A673 (cell line): ENCODE data around the gene TTYH1. TPM values are rescaled to one million over a fixed set of nuclear protein-coding genes. Genes with fewer than 3 reads are reported as not detected.

ENCODE experiments used
- BruUV-seq: library from RNA; stranded (reverse); fragments of 400-500 nt; replicated peaks from 2 replicates; lab custom pipeline; 2021; lab: Mats Ljungman, UMichigan
- CTCF ChIA-PET: fragments of 300-600 bp; sonication (Branson Sonifier 250); formaldehyde crosslinking; loops from one replicate; lab custom pipeline; 2022; ENCODE audit warnings: antibody characterized with exemption; lab: Charles Lee
- POLR2A ChIA-PET: fragments of 300-600 bp; sonication (Branson Sonifier 250); formaldehyde crosslinking; loops from one replicate; lab custom pipeline; 2022; ENCODE audit warnings: antibody characterized with exemption; ENCODE audit not compliant: low non-redundant PET; lab: Charles Lee
- DNase-seq: peaks from one replicate; pipeline ENCODE4 v3.0.0-alpha.2; 2015; ENCODE audit warnings: low spot score
- H3K27ac ChIP-seq: fragments of 200-600 bp; sonication (generic); 2 replicates; pipeline ENCODE4 v1.5.1; 2016; ENCODE audit warnings: mixed run types, low read depth, mild to moderate bottlenecking, mixed read lengths, antibody characterized with exemption, low read length; ENCODE audit not compliant: poor library complexity, severe bottlenecking
- H3K27me3 ChIP-seq: fragments of 200-600 bp; sonication (generic); replicated peaks from 2 replicates; pipeline ENCODE4 v1.6.1; 2017; ENCODE audit warnings: mixed run types, low read depth, mild to moderate bottlenecking, mixed read lengths, antibody characterized with exemption, low read length; ENCODE audit not compliant: insufficient read depth, poor library complexity
- H3K36me3 ChIP-seq: fragments of 200-600 bp; sonication (generic); 2 replicates; pipeline ENCODE4 v1.6.1; 2016; ENCODE audit warnings: mixed run types, mild to moderate bottlenecking, mixed read lengths, antibody characterized with exemption, low read length; ENCODE audit not compliant: insufficient read depth, poor library complexity, severe bottlenecking
- H3K4me1 ChIP-seq: fragments of 200-600 bp; sonication (generic); 2 replicates; pipeline ENCODE4 v1.6.1; 2017; ENCODE audit warnings: mixed run types, mild to moderate bottlenecking, mixed read lengths, antibody characterized with exemption, low read length; ENCODE audit not compliant: insufficient read depth, poor library complexity, severe bottlenecking
- H3K4me3 ChIP-seq: fragments of 200-600 bp; sonication (generic); 2 replicates; pipeline ENCODE4 v1.5.1; 2016; ENCODE audit warnings: low read depth, mixed run types, mild to moderate bottlenecking, mixed read lengths, low read length; ENCODE audit not compliant: poor library complexity, severe bottlenecking
- H3K9me3 ChIP-seq: fragments of 200-600 bp; sonication (generic); 2 replicates; pipeline ENCODE4 v1.6.1; 2016; ENCODE audit warnings: mixed run types, low read depth, mild to moderate bottlenecking, mixed read lengths, antibody characterized with exemption, low read length; ENCODE audit not compliant: poor library complexity, severe bottlenecking
- CTCF ChIP-seq: fragments of 300-800, 200-600 bp; sonication (generic); conservative IDR thresholded peaks from 2 replicates; pipeline ENCODE4 v1.5.1; 2017; ENCODE audit warnings: low read depth, mild to moderate bottlenecking, antibody characterized with exemption, low read length, moderate library complexity, mixed read lengths
- EZH2 ChIP-seq: fragments of 200-600 bp; sonication (generic); IDR thresholded peaks from 2 replicates; pipeline ENCODE4 v1.6.1; 2017; ENCODE audit warnings: borderline replicate concordance, low read depth, mild to moderate bottlenecking, mixed read lengths, antibody characterized with exemption, low read length; ENCODE audit not compliant: poor library complexity, severe bottlenecking
- intact Hi-C: fragments of 100-400 bp; cut with micrococcal nuclease; formaldehyde crosslinking; loops from one replicate; pipeline ENCODE4 v1.10.0; 2022; ENCODE audit not compliant: unreplicated experiment
- total RNA-seq: library from RNA; stranded (reverse); gene quantifications from 2 replicates; pipeline ENCODE4 v1.2.3, GENCODE V29; 2021

The TTYH1 gene
- total RNA-seq, 1 experiment from 2014 or later = 3.0 TPM

DNA sequence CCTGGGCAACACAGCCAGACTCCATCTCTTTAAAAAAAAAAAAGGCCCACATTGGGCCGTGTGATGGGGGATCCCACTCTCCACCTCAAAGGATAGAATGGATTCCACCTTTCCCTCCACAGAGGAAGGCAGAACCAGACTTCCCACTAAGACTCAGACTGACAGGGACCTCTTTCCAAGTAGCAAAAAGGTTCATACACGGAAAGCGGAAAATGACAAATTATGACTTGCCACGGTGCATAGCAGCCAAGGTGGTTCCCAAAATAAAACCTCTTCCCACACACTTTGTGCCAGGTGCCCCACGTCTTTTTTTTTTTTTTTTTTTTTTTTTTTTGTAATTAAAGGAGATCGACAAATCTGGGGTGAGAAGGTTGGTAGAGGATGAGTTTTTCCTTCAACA, 14.4 kb upstream of the TTYH1 start:
- BruUV-seq = no TSS peak
- TF ChIP-seq EZH2 = no peak
- no peak for TF ChIP-seq CTCF
- Histone ChIP-seq H3K27me3 (no peaks in the 10 kb centered on the region), H3K36me3 (no peaks in the 10 kb centered on the region), H3K4me1 (no peaks in the 10 kb centered on the region), H3K9me3 (no peaks in the 10 kb centered on the region), H3K4me3 (no peak overlapping the region), H3K27ac (no peak overlapping the region)
- ChIA-PET CTCF (no interaction called here), POLR2A (interaction anchor here (0.7 kb wide), 1 partner anchor 528 kb away, joined by 3 read pairs; no protein-coding TSS in a partner anchor)
- DNase-seq = no peak
- intact Hi-C loops = no loop called here

- POLR2A ChIA-PET = no interaction called here
- no peaks in the 10 kb centered on the region for H3K4me1 ChIP-seq
- H3K27me3 ChIP-seq = no peaks in the 10 kb centered on the region
- H3K36me3 ChIP-seq = no peaks in the 10 kb centered on the region
- H3K4me3 ChIP-seq = no peak overlapping the region
- no peak for DNase-seq
- H3K27ac ChIP-seq = no peak overlapping the region
- TF ChIP-seq CTCF = no peak
- no peak for TF ChIP-seq EZH2
- CTCF ChIA-PET = no interaction called here
- BruUV-seq = no TSS peak
- intact Hi-C loops = no loop called here
- H3K9me3 ChIP-seq = no peaks in the 10 kb centered on the region
Observed at GRCh38 chr19:54403054-54403453, 12.2 kb upstream of the TTYH1 start.

DNA sequence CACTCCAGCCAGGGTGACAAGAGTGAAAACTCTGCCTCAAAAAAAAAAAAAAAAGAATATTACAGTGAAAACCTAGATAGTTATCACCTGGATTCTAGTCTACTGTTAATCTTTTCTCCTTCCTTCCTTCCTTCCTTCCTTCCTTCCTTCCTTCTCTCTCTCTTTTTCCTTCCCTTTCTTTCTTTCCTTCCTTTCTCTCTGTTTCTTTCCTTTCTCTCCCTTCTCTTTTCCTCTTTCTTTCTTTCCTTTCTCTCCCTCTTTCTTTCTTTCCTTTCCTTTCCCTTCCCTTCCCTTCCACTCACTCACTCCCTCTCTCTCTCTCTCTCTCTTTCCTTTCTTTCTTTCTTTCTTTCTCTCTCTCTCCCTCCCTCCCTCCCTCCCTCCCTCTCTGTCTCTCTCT, 9.6 kb upstream of the TTYH1 start:
- ChIA-PET CTCF (no interaction called here), POLR2A (no interaction called here)
- no peak for DNase-seq
- no peak overlapping the region for H3K4me3 ChIP-seq
- no peak overlapping the region for H3K27ac ChIP-seq
- intact Hi-C loops = no loop called here
- no peaks in the 10 kb centered on the region for H3K4me1 ChIP-seq
- H3K9me3 ChIP-seq = no peaks in the 10 kb centered on the region
- TF ChIP-seq CTCF (no peak), EZH2 (no peak)
- no TSS peak for BruUV-seq
- H3K27me3 ChIP-seq = peaks cover 5% of the 10 kb centered on the region
- no peaks in the 10 kb centered on the region for H3K36me3 ChIP-seq
